Gastroesophageal sphincter (tissue), 3 donors: ENCODE measurements around the gene NEDD4L.

Experiments
- EP300 ChIP-seq: sonication (generic); formaldehyde crosslinking; IDR thresholded peaks from one replicate; pipeline ENCODE4 v1.6.1; 2017; ENCODE audit warnings: antibody characterized with exemption, mild to moderate bottlenecking
- POLR2A ChIP-seq, 2 donors: fragments of 450-650 bp; IDR thresholded peaks; one replicate each; pipeline ENCODE4 v1.6.1; 2017; ENCODE audit warnings: antibody characterized with exemption in 2 of 2, mild to moderate bottlenecking in 2 of 2, moderate library complexity in 1 of 2
- POLR2AphosphoS5 ChIP-seq: sonication (generic); formaldehyde crosslinking; IDR thresholded peaks from one replicate; pipeline ENCODE4 v1.6.1; 2017; ENCODE audit warnings: antibody characterized with exemption
- TF ChIP-seq, protein P1 (sequence below), 4 experiments: fragments of 200-600 bp in 2 of 4; fragments of 450-650 bp in 2 of 4; sonication (generic) in 1 of 4; IDR thresholded peaks; one replicate each; pipeline ENCODE4 v1.5.1; 2017 to 2019; ENCODE audit warnings: antibody characterized with exemption in 4 of 4, mild to moderate bottlenecking in 2 of 4, moderate library complexity in 2 of 4

GRCh38 chr18:58158459-58158858, 114.4 kb downstream of the NEDD4L start:
- TF ChIP-seq POLR2A (IDR thresholded peaks at IDR 0.05) (no peak), EP300 (no peak), POLR2AphosphoS5 (no peak)
- TF ChIP-seq, protein P1, sequence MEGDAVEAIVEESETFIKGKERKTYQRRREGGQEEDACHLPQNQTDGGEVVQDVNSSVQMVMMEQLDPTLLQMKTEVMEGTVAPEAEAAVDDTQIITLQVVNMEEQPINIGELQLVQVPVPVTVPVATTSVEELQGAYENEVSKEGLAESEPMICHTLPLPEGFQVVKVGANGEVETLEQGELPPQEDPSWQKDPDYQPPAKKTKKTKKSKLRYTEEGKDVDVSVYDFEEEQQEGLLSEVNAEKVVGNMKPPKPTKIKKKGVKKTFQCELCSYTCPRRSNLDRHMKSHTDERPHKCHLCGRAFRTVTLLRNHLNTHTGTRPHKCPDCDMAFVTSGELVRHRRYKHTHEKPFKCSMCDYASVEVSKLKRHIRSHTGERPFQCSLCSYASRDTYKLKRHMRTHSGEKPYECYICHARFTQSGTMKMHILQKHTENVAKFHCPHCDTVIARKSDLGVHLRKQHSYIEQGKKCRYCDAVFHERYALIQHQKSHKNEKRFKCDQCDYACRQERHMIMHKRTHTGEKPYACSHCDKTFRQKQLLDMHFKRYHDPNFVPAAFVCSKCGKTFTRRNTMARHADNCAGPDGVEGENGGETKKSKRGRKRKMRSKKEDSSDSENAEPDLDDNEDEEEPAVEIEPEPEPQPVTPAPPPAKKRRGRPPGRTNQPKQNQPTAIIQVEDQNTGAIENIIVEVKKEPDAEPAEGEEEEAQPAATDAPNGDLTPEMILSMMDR (IDR thresholded peaks at IDR 0.05) = no peak
